ENCODE results near the gene PHETA1.
"Not testable (repeated sequence)": the region's sequence is repeated elsewhere in the genome, so short reads cannot be mapped to it uniquely, and the experiment has no call there.

- TF ChIP-seq, protein P1, sequence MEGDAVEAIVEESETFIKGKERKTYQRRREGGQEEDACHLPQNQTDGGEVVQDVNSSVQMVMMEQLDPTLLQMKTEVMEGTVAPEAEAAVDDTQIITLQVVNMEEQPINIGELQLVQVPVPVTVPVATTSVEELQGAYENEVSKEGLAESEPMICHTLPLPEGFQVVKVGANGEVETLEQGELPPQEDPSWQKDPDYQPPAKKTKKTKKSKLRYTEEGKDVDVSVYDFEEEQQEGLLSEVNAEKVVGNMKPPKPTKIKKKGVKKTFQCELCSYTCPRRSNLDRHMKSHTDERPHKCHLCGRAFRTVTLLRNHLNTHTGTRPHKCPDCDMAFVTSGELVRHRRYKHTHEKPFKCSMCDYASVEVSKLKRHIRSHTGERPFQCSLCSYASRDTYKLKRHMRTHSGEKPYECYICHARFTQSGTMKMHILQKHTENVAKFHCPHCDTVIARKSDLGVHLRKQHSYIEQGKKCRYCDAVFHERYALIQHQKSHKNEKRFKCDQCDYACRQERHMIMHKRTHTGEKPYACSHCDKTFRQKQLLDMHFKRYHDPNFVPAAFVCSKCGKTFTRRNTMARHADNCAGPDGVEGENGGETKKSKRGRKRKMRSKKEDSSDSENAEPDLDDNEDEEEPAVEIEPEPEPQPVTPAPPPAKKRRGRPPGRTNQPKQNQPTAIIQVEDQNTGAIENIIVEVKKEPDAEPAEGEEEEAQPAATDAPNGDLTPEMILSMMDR (IDR thresholded peaks at IDR 0.05) = not testable (repeated sequence)
- not testable (repeated sequence) for TF ChIP-seq EZH2 (IDR thresholded peaks at IDR 0.05; ENCODE audit: borderline replicate concordance, insufficient read depth, low read depth, low read length, poor library complexity, severe bottlenecking)
These were observed 32.5 kb downstream of the PHETA1 start for GRCh38 chr12:111336411-111336810.
